AG04449 (cell line): ENCODE results near the gene NEUROG1.

Experiments used
- CTCF ChIA-PET: fragments of 350-600 bp; formaldehyde crosslinking; extraction: SDS; loops from one replicate; lab custom pipeline; 2021; ENCODE audit warnings: antibody characterized with exemption; lab: Yijun Ruan, JAX
- POLR2A ChIA-PET: fragments of 400-600, 350-600 bp; formaldehyde crosslinking; extraction: SDS; loops from one replicate; lab custom pipeline; 2020; ENCODE audit warnings: antibody characterized with exemption, inconsistent platforms; lab: Yijun Ruan, JAX
- DNase-seq: peaks from one replicate; pipeline ENCODE4 v3.0.0-alpha.2; 2010; ENCODE audit warnings: low read depth, low spot score
- H3K4me3 ChIP-seq: 2 replicates; pipeline ENCODE4 v1.5.1; 2011; ENCODE audit warnings: low read depth, mild to moderate bottlenecking, control low read depth, low read length
- CTCF ChIP-seq: IDR thresholded peaks from one replicate; pipeline ENCODE4 v1.5.1; 2011; ENCODE audit warnings: mild to moderate bottlenecking, moderate library complexity, low read length, control low read depth, inconsistent platforms; ENCODE audit not compliant: insufficient read depth; ENCODE audit errors: missing control alignments

Gene NEUROG1

GRCh38 chr5:135560858-135561257, 25.1 kb upstream of the NEUROG1 start:
- ChIA-PET CTCF (interaction anchor here (0.6 to 35.6 kb wide), 43 partner anchors 8 to 651 kb away, joined by 3 to 2422 read pairs (median 4); partner anchors contain the start of genes CXCL14, DCANP1, SLC25A48 and TIFAB), POLR2A (no interaction called here)
- no peak overlapping the region for H3K4me3 ChIP-seq
- DNase-seq, result peak; percentile 24
- TF ChIP-seq CTCF, result peak; percentile 91

DNA sequence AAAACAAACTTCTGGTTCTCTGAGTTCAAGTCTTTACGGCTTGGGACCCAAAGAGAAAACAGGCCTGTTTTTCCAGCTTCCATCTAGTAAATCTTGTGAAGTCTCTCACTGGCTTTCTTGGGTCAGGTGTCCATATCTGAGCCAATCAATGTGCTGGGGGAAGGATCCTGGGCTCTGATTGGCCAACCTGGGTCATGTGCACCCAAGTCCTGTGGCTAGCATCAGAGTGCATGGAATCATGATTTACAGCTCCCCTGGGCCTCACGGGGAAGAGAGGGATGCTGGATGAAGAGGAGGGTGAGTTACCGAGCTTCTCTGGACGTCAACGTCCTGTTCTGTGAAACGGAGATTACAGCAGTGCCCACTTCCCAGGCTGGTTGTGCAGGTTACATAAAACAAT, 23.6 kb upstream of the NEUROG1 start:
- POLR2A ChIA-PET, result no interaction called here
- no peak overlapping the region for H3K4me3 ChIP-seq
- no peak for TF ChIP-seq CTCF
- no peak for DNase-seq
- CTCF ChIA-PET, result interaction anchor here (0.6 to 35.6 kb wide), 14 partner anchors 8 to 523 kb away, joined by 3 to 2422 read pairs (median 14); partner anchors contain the start of genes CXCL14, DCANP1, SLC25A48 and TIFAB

- no peak for DNase-seq
- POLR2A ChIA-PET, result no interaction called here
- no peak for TF ChIP-seq CTCF
- CTCF ChIA-PET, result interaction anchor here (6.1 to 35.6 kb wide), 5 partner anchors 6 to 274 kb away, joined by 86 to 2422 read pairs (median 358); partner anchors contain the start of genes CXCL14, DCANP1, SLC25A48 and TIFAB
- no peak overlapping the region for H3K4me3 ChIP-seq
These were observed 21.5 kb upstream of the NEUROG1 start for GRCh38 chr5:135557076-135557838.

DNA sequence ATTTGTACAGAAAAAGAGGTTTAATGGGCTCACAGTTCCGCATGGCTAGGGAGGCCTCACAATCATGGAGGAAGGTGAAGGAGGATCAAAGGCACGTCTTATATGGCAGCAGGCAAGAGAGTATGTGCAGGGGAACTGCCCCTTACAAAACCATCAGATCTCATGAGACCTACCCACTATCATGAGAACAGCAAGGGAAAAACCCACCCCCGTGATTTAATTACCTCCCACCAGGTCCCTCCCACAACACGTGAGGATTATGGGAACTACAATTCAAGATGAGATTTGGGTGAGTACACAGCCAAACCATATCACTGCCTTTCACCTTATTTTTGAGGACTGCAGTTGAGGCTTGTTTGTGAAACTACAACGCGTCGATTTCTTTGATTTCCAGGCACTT, 20.9 kb upstream of the NEUROG1 start:
- DNase-seq, result no peak
- CTCF ChIA-PET, result interaction anchor here (1.0 to 35.6 kb wide), 7 partner anchors 9 to 275 kb away, joined by 3 to 2422 read pairs (median 86); partner anchors contain the start of genes DCANP1, SLC25A48 and TIFAB
- H3K4me3 ChIP-seq, result no peak overlapping the region
- POLR2A ChIA-PET, result no interaction called here
- no peak for TF ChIP-seq CTCF

GRCh38 chr5:135555530-135555929, 19.8 kb upstream of the NEUROG1 start:
- POLR2A ChIA-PET, result no interaction called here
- CTCF ChIA-PET, result interaction anchor here (0.9 to 35.6 kb wide), 8 partner anchors 8 to 276 kb away, joined by 3 to 2422 read pairs (median 45); partner anchors contain the start of genes DCANP1, SLC25A48 and TIFAB
- no peak overlapping the region for H3K4me3 ChIP-seq
- DNase-seq, result no peak
- no peak for TF ChIP-seq CTCF

DNA sequence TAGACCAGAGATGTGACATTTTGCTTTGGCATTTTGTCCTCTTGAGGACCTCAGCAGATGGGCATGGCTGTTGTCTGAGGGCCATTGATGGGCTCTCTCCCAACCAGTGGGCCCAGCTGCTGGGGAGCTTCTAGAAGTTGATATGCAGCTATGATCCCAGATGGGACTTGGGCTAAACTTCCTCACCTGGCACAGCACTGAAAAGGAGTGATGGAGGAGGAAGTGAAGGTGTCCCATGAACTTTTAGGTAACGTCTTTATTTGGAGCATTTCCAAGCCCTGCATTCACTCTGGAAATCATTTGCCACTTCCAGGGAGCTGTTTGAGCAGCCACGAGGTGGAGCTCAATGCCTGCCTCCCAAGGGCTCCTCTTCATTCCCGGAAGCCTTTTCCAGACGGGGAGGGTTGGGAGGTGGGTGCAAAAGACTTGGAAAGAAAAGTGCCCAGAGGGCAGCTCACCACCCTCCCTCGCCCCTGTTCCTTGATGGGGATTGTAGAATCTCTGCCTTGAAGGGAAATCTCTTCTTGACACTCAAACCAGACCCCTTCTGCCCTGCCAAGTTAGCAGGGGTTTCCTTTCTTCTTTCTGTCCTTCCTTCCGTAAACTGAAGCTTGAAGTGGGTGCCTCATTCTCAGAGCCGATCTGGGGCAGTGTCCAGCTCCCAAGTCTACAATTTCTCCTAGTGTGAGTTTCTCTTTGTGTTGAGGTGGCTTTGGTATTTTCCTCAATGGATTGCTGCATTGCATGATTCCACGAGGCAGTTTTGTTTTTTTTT, 18.1 kb upstream of the NEUROG1 start:
- ChIA-PET POLR2A (interaction anchor here (0.8 kb wide), 1 partner anchor 88 kb away, joined by 3 read pairs; no protein-coding TSS in a partner anchor), CTCF (interaction anchor here (0.6 to 35.6 kb wide), 16 partner anchors 12 to 315 kb away, joined by 3 to 2422 read pairs (median 8); partner anchors contain the start of genes DCANP1, NEUROG1, SLC25A48 and TIFAB)
- peak; percentile 44 for TF ChIP-seq CTCF
- no peak overlapping the region for H3K4me3 ChIP-seq
- no peak for DNase-seq
